CD4-positive, alpha-beta memory T cell (primary cell): ENCODE results near the gene TPM4. TPM values are rescaled to one million over a fixed set of nuclear protein-coding genes. Genes with fewer than 3 reads are reported as not detected.

Experiments
- CTCF ChIA-PET: fragments of 350-600 bp; sonication (Branson Sonifier 250); formaldehyde crosslinking; loops from one replicate; lab custom pipeline; 2021; ENCODE audit warnings: inconsistent platforms; ENCODE audit not compliant: partially characterized antibody; lab: Charles Lee
- POLR2A ChIA-PET: fragments of 350-600 bp; sonication (Branson Sonifier 250); formaldehyde crosslinking; loops from one replicate; lab custom pipeline; 2021; ENCODE audit not compliant: partially characterized antibody; lab: Charles Lee
- DNase-seq, 5 donors: peaks; one replicate each; pipeline versions ENCODE4 v3.0.0 to v3.0.0-alpha.2; 2020 to 2022; ENCODE audit warnings: mixed read lengths in 1 of 5
- H3K27ac ChIP-seq: one replicate; pipeline ENCODE4 v1.7.0; 2013; ENCODE audit warnings: low read depth, low read length
- H3K27me3 ChIP-seq: 2 replicates; pipeline ENCODE4 v1.7.0; 2013; ENCODE audit warnings: mild to moderate bottlenecking, low read length, moderate library complexity; ENCODE audit not compliant: insufficient read depth
- H3K36me3 ChIP-seq: 2 replicates; pipeline ENCODE4 v1.7.0; 2013; ENCODE audit warnings: mild to moderate bottlenecking, low read length, moderate library complexity; ENCODE audit not compliant: insufficient read depth
- H3K4me1 ChIP-seq: 2 replicates; pipeline ENCODE4 v1.7.0; 2013; ENCODE audit warnings: mild to moderate bottlenecking, low read length, moderate library complexity; ENCODE audit not compliant: insufficient read depth
- H3K4me3 ChIP-seq, 2 donors: one replicate each; pipeline ENCODE4 v1.7.0; 2013; ENCODE audit warnings: low read length in 2 of 2, mild to moderate bottlenecking in 1 of 2
- H3K9me3 ChIP-seq, 2 donors: one replicate each; pipeline ENCODE4 v1.7.0; 2013; ENCODE audit warnings: low read length in 2 of 2, control low read depth in 1 of 2; ENCODE audit not compliant: control insufficient read depth in 1 of 2
- H3K27ac Mint-ChIP-seq, 7 donors: one replicate each; pipeline ENCODE4 v1.8.0; 2020 to 2021; ENCODE audit warnings: mixed read lengths in 7 of 7, mild to moderate bottlenecking in 6 of 7, inconsistent platforms in 3 of 7, moderate library complexity in 3 of 7
- H3K27me3 Mint-ChIP-seq, 2 donors: one replicate each; pipeline ENCODE4 v1.8.0; 2020 to 2021; ENCODE audit warnings: mixed read lengths in 2 of 2
- H3K36me3 Mint-ChIP-seq, 2 donors: one replicate each; pipeline ENCODE4 v1.8.0; 2020 to 2021; ENCODE audit warnings: mixed read lengths in 2 of 2, inconsistent platforms in 1 of 2, mild to moderate bottlenecking in 1 of 2
- H3K4me1 Mint-ChIP-seq, 4 donors: one replicate each; pipeline ENCODE4 v1.8.0; 2020 to 2021; ENCODE audit warnings: mixed read lengths in 4 of 4, mild to moderate bottlenecking in 1 of 4
- H3K4me3 Mint-ChIP-seq, 8 donors: one replicate each; pipeline ENCODE4 v1.8.0; 2020 to 2021; ENCODE audit warnings: mixed read lengths in 8 of 8, mild to moderate bottlenecking in 7 of 8, moderate library complexity in 6 of 8, inconsistent platforms in 3 of 8
- H3K9me3 Mint-ChIP-seq, 8 donors: one replicate each; pipeline ENCODE4 v1.8.0; 2020 to 2021; ENCODE audit warnings: mixed read lengths in 8 of 8, mild to moderate bottlenecking in 5 of 8, inconsistent platforms in 3 of 8, moderate library complexity in 1 of 8
- intact Hi-C: fragments of 100-400 bp; cut with micrococcal nuclease; formaldehyde crosslinking; loops from one replicate; pipeline ENCODE4 v1.15.1; 2023
- polyA plus RNA-seq, 2 donors: library from polyadenylated mRNA; unstranded; fragments of 300-500 nt; fragmentation: Illumina TruSeq; gene quantifications; one replicate each; pipeline ENCODE4 v1.2.3, GENCODE V29; 2021
- total RNA-seq, 2 experiments: library from RNA; stranded (reverse); gene quantifications; one replicate each; pipeline ENCODE4 v1.2.3, GENCODE V29; 2021

TPM4 gene
- total and polyA plus RNA-seq, 4 experiments from 2014 or later: 76.7 to 134 (median 95.8) TPM

DNA sequence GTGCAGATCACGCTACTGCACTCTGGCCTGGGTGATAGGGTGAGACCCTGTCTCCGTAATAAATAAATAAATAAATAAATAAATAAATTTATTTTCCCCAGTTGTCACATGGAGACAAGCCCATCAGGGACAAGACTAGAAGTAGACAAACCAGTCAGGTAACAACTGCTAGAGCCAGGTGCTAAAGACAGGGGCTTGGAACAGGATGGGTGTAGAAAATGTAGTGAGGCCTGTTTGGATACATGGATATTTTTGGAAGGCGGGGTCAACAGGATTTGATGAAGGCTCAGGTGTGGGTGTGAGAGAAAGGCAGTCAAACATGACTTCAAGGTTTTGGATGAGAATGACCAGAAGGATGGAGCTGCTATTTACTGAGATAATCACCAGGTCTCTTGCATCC lies 27.7 kb upstream of the TPM4 start:
- Histone ChIP-seq H3K9me3 (no peaks in the 10 kb centered on the region), H3K4me3 (no peak overlapping the region), H3K4me1 (peaks cover 4% of the 10 kb centered on the region), H3K27me3 (no peaks in the 10 kb centered on the region), H3K27ac (no peak overlapping the region), H3K36me3 (no peaks in the 10 kb centered on the region)
- H3K36me3 Mint-ChIP-seq: no peaks in the 10 kb centered on the region
- CTCF ChIA-PET: interaction anchor here (0.7 to 1.2 kb wide), 3 partner anchors 22 to 133 kb away, joined by 3 to 5 read pairs (median 3); no protein-coding TSS in a partner anchor
- peaks cover 2 to 20% (median 13%) of the 10 kb centered on the region in 4 donors for H3K4me1 Mint-ChIP-seq
- no peaks in the 10 kb centered on the region for H3K27me3 Mint-ChIP-seq
- intact Hi-C loops: loop anchor here (10.0 kb wide), 2 partner anchors 234 to 424 kb away; partner anchors contain the start of gene OR10H1
- no peak for DNase-seq
- H3K9me3 Mint-ChIP-seq: peaks cover 0 to 1% (median 0%) of the 10 kb centered on the region in 8 donors
- H3K4me3 Mint-ChIP-seq: no peak overlapping the region
- H3K27ac Mint-ChIP-seq: no peak overlapping the region
- POLR2A ChIA-PET: no interaction called here

DNA sequence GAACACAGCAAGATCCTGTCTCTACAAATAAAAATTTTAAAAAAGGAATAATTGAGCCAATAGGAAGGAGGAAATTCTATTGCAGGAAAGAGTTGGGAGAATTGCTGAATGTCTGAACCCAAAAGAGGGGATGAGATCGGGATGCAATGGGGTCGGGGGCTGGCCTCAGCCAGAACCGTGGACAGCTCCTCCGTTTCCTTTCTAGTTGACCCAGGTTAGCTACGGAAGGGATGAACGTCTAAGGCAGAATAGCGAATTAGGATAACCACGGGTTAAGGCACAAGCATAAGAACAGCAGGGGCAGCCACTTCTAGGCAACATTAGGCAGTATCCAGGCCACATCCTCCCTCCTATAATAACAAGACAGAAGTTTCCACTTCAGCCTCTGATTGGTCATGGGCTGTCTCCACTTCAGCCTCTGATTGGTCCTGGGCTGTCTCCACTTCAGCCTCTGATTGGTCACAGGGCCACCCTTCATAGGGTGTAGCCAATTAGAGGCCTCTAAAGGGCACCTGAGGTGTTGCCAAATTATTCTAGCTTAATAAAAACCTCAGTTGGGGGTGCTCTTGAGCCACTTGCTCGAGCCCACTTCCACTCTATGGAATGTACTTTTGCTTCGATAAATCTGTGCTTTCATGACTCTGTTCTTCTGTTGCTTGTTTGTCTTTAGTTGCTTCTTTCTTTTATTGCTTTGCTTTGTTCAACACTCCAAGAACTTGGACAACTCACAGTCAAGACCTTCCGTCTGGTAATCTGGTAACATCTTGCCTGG lies 24.9 kb upstream of the TPM4 start:
- intact Hi-C loops: no loop called here
- H3K27me3 Mint-ChIP-seq: no peaks in the 10 kb centered on the region

DNA sequence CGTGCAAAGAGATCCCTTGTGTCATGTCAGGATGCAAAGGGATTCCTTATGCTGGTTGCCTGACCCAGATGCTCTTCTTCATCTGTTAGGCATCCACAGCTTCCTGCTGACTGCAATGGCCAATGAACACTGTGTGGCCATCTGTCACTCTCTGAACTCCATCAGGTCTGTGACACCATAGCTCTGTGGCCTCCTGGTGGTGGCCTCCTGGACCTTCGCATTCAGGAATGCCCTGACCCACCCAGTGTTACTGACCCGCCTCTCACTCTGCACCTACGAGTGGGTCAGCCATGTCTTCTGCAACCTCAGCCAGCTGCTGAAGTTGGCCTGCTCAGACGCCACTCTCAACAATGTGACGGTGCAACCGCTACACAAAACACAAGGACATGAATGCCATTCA lies 23.9 kb upstream of the TPM4 start:
- peaks cover 2 to 20% (median 13%) of the 10 kb centered on the region in 4 donors for H3K4me1 Mint-ChIP-seq
- CTCF ChIA-PET: interaction anchor here (1.2 to 1.8 kb wide), 4 partner anchors 11 to 130 kb away, joined by 3 to 9 read pairs (median 4); no protein-coding TSS in a partner anchor
- H3K27ac Mint-ChIP-seq: peak overlapping the region in 3 of 7 donors; percentile 31 to 81 (median 70)
- no peaks in the 10 kb centered on the region for H3K27me3 ChIP-seq
- no peaks in the 10 kb centered on the region for H3K9me3 ChIP-seq
- H3K36me3 Mint-ChIP-seq: no peaks in the 10 kb centered on the region
- H3K27me3 Mint-ChIP-seq: no peaks in the 10 kb centered on the region
- POLR2A ChIA-PET: interaction anchor here (0.8 kb wide), 1 partner anchor 34 kb away, joined by 4 read pairs; no protein-coding TSS in a partner anchor
- DNase-seq: no peak
- H3K36me3 ChIP-seq: no peaks in the 10 kb centered on the region
- no peak overlapping the region for H3K27ac ChIP-seq
- H3K4me3 ChIP-seq: no peak overlapping the region
- peaks cover 0 to 12% (median 7%) of the 10 kb centered on the region in 8 donors for H3K9me3 Mint-ChIP-seq
- H3K4me1 ChIP-seq: peaks cover 4% of the 10 kb centered on the region
- intact Hi-C loops: no loop called here
- no peak overlapping the region for H3K4me3 Mint-ChIP-seq

More for the DNA sequence above, 24.9 kb upstream of the TPM4 start:
- peaks cover 0 to 7% (median 2%) of the 10 kb centered on the region in 8 donors for H3K9me3 Mint-ChIP-seq
- H3K36me3 Mint-ChIP-seq: no peaks in the 10 kb centered on the region
- Histone ChIP-seq H3K27ac (no peak overlapping the region), H3K4me1 (peaks cover 4% of the 10 kb centered on the region), H3K36me3 (no peaks in the 10 kb centered on the region), H3K9me3 (no peaks in the 10 kb centered on the region), H3K4me3 (no peak overlapping the region), H3K27me3 (no peaks in the 10 kb centered on the region)
- H3K4me3 Mint-ChIP-seq: no peak overlapping the region
- peak; percentile 56 to 77 (median 64) for DNase-seq
- CTCF ChIA-PET: interaction anchor here (0.6 to 2.3 kb wide), 5 partner anchors 10 to 500 kb away, joined by 3 to 10 read pairs (median 3); no protein-coding TSS in a partner anchor
- peak overlapping the region in 5 of 7 donors; percentile 54 to 84 (median 78) for H3K27ac Mint-ChIP-seq
- POLR2A ChIA-PET: interaction anchor here (0.6 to 1.4 kb wide), 3 partner anchors 19 to 365 kb away, joined by 4 to 6 read pairs (median 5); no protein-coding TSS in a partner anchor
- H3K4me1 Mint-ChIP-seq: peaks cover 2 to 20% (median 13%) of the 10 kb centered on the region in 4 donors

DNA sequence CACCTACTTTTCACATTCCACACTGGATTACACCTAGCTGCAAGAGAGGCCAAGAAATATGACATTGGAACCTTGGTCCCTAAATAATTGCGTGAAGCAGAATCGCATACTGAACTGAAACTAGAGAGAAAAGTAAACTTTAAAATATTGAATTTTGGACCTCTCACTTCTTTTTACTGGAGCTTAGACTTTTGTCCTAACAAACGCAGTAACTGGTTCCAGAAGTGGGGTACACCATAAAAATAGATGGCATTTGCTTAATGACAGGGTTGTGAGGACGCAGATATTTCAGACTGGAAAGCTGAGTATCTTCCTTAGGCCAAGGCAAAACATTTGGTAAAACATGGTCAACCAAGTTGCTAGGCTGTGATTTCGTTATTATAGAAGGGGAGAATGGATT lies 19.2 kb upstream of the TPM4 start:
- H3K36me3 ChIP-seq: no peaks in the 10 kb centered on the region
- POLR2A ChIA-PET: interaction anchor here (0.6 kb wide), 1 partner anchor 54 kb away, joined by 7 read pairs; no protein-coding TSS in a partner anchor
- CTCF ChIA-PET: interaction anchor here (1.2 to 1.7 kb wide), 2 partner anchors 15 to 105 kb away, joined by 3 to 6 read pairs; no protein-coding TSS in a partner anchor
- H3K4me1 ChIP-seq: no peaks in the 10 kb centered on the region
- peaks cover 4 to 10% (median 6%) of the 10 kb centered on the region in 4 donors for H3K4me1 Mint-ChIP-seq
- no peak overlapping the region for H3K27ac Mint-ChIP-seq
- no peaks in the 10 kb centered on the region for H3K27me3 Mint-ChIP-seq
- H3K27me3 ChIP-seq: no peaks in the 10 kb centered on the region
- peaks cover 0 to 13% (median 9%) of the 10 kb centered on the region in 8 donors for H3K9me3 Mint-ChIP-seq
- no peak for DNase-seq
- no peak overlapping the region for H3K27ac ChIP-seq
- no peak overlapping the region for H3K4me3 ChIP-seq
- no peaks in the 10 kb centered on the region for H3K9me3 ChIP-seq
- no peak overlapping the region for H3K4me3 Mint-ChIP-seq
- intact Hi-C loops: no loop called here
- H3K36me3 Mint-ChIP-seq: no peaks in the 10 kb centered on the region

DNA sequence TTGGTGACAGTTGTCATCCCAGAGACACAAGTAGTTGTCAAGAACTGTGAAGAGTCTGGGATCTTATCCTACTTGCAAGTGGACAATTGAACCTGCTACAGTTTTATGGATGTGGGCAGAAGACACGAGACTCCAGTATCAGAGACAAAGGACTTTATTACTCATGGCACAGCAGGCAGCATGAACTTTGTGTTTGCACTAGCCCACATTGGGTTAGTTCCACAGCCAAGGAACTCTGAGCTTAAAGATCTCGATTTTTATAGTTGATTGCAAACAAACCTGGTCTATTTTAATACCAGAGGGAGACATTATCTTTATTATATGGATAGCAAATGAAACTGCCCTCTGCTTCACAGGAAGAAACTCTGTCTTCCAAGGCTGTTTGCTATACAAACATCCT lies 16.0 kb upstream of the TPM4 start:
- Mint-ChIP-seq H3K4me1 (peaks cover 8 to 14% (median 11%) of the 10 kb centered on the region in 4 donors), H3K4me3 (no peak overlapping the region), H3K9me3 (peaks cover 0 to 13% (median 9%) of the 10 kb centered on the region in 8 donors), H3K27me3 (no peaks in the 10 kb centered on the region), H3K36me3 (no peaks in the 10 kb centered on the region), H3K27ac (no peak overlapping the region)
- H3K27ac ChIP-seq: no peak overlapping the region
- peaks cover 3% of the 10 kb centered on the region for H3K4me1 ChIP-seq
- intact Hi-C loops: no loop called here
- ChIA-PET CTCF (interaction anchor here (0.6 to 9.1 kb wide), 9 partner anchors 11 to 718 kb away, joined by 3 to 116 read pairs (median 4); no protein-coding TSS in a partner anchor), POLR2A (interaction anchor here (1.3 kb wide), 1 partner anchor 26 kb away, joined by 3 read pairs; no protein-coding TSS in a partner anchor)
- H3K4me3 ChIP-seq: no peak overlapping the region
- no peak for DNase-seq
- no peaks in the 10 kb centered on the region for H3K36me3 ChIP-seq
- H3K27me3 ChIP-seq: no peaks in the 10 kb centered on the region
- H3K9me3 ChIP-seq: no peaks in the 10 kb centered on the region

DNA sequence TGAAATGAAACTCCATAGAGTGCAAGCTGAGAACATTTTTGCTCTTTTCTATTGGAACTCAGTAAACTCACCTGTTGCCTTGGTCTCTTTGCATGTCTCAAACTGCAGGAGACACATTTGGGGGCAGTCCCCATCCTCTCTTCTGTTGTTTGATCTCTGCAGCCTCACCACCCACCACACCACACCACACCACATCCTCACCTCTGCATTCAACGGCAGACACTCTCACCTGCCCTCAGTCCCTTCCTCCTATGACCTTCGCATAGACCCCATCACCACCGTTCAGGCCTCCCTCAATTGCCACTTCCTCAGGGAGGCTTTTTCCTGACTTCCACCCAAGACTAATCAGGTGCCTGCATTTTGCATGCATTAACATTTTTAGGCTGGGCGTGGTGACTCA lies 14.4 kb upstream of the TPM4 start:
- Mint-ChIP-seq H3K4me3 (no peak overlapping the region), H3K9me3 (peaks cover 0 to 9% (median 4%) of the 10 kb centered on the region in 8 donors), H3K36me3 (no peaks in the 10 kb centered on the region), H3K4me1 (peaks cover 13 to 22% (median 18%) of the 10 kb centered on the region in 4 donors), H3K27me3 (no peaks in the 10 kb centered on the region), H3K27ac (peak overlapping the region in 3 of 7 donors; percentile 1 to 74 (median 37))
- no peak for DNase-seq
- Histone ChIP-seq H3K4me1 (peaks cover 10% of the 10 kb centered on the region), H3K36me3 (no peaks in the 10 kb centered on the region), H3K4me3 (no peak overlapping the region), H3K27me3 (no peaks in the 10 kb centered on the region), H3K9me3 (no peaks in the 10 kb centered on the region), H3K27ac (no peak overlapping the region)
- ChIA-PET POLR2A (interaction anchor here (0.9 to 1.6 kb wide), 3 partner anchors 9 to 49 kb away, joined by 3 to 11 read pairs (median 4); partner anchors contain the start of gene RAB8A), CTCF (interaction anchor here (0.6 to 9.1 kb wide), 21 partner anchors 9 to 250 kb away, joined by 3 to 116 read pairs (median 7); partner anchors contain the start of genes FAM32A, HSH2D and RAB8A)
- intact Hi-C loops: loop anchor here (2.0 kb wide), 1 partner anchor 17 kb away; no protein-coding TSS in a partner anchor
